Endodermal cell (in vitro differentiated cells): Measurements from ENCODE around the gene PJA2. TPM values are rescaled to one million over a fixed set of nuclear protein-coding genes. Genes with fewer than 3 reads are reported as not detected.

Source experiments
- DNase-seq: peaks from one replicate; pipeline ENCODE4 v3.0.0-alpha.2; 2017
- H3K27ac ChIP-seq: 2 replicates; pipeline ENCODE4 v1.5.1; 2013; ENCODE audit warnings: mild to moderate bottlenecking, low read depth, low read length, moderate library complexity
- H3K27me3 ChIP-seq: 2 replicates; pipeline ENCODE4 v1.6.1; 2013; ENCODE audit warnings: mild to moderate bottlenecking, low read length, moderate library complexity; ENCODE audit not compliant: insufficient read depth, control insufficient read depth, poor library complexity, severe bottlenecking
- H3K36me3 ChIP-seq: 2 replicates; pipeline ENCODE4 v1.7.0; 2013; ENCODE audit warnings: mild to moderate bottlenecking, low read length, moderate library complexity; ENCODE audit not compliant: control insufficient read depth, insufficient read depth
- H3K4me1 ChIP-seq: one replicate; pipeline ENCODE4 v1.7.0; 2013; ENCODE audit warnings: low read length; ENCODE audit not compliant: control insufficient read depth, insufficient read depth
- H3K4me3 ChIP-seq: 2 replicates; pipeline ENCODE4 v1.5.1; 2013; ENCODE audit warnings: mild to moderate bottlenecking, low read length, moderate library complexity
- H3K9ac ChIP-seq: 2 replicates; pipeline ENCODE4 v1.6.1; 2013; ENCODE audit warnings: mild to moderate bottlenecking, low read length, moderate library complexity; ENCODE audit not compliant: poor library complexity, severe bottlenecking; ENCODE audit errors: extremely low read depth
- H3K9me3 ChIP-seq: 2 replicates; pipeline ENCODE4 v1.6.1; 2013; ENCODE audit warnings: mild to moderate bottlenecking, low read length, moderate library complexity; ENCODE audit not compliant: control insufficient read depth
- H3K27ac Mint-ChIP-seq: 2 replicates; pipeline ENCODE4 v1.8.0; 2020; ENCODE audit warnings: mixed read lengths
- H3K27me3 Mint-ChIP-seq: 2 replicates; pipeline ENCODE4 v1.8.0; 2021; ENCODE audit warnings: mild to moderate bottlenecking, mixed read lengths; ENCODE audit not compliant: insufficient read depth
- H3K36me3 Mint-ChIP-seq: 2 replicates; pipeline ENCODE4 v1.8.0; 2020; ENCODE audit warnings: low read depth, mixed read lengths
- H3K4me1 Mint-ChIP-seq: 2 replicates; pipeline ENCODE4 v1.8.0; 2020; ENCODE audit warnings: mixed read lengths
- H3K4me3 Mint-ChIP-seq: 2 replicates; pipeline ENCODE4 v1.8.0; 2020; ENCODE audit warnings: mild to moderate bottlenecking, moderate library complexity, mixed read lengths
- H3K9me3 Mint-ChIP-seq: 2 replicates; pipeline ENCODE4 v1.8.0; 2020; ENCODE audit warnings: mild to moderate bottlenecking, mixed read lengths
- CTCF ChIP-seq: fragments of 200-600 bp; sonication (generic); conservative IDR thresholded peaks from 2 replicates; pipeline ENCODE4 v1.5.0; 2021; ENCODE audit warnings: antibody characterized with exemption, mild to moderate bottlenecking
- WGBS, 2 experiments: methylation state at CpG; one replicate each; pipeline versions ENCODE4 v1.1.5 to v1.1.7; 2013; ENCODE audit warnings: missing lambda C conversion rate in 2 of 2, mixed read lengths in 1 of 2; ENCODE audit not compliant: insufficient coverage in 1 of 2, insufficient read length in 1 of 2; 5-methylcytosine and 5-hydroxymethylcytosine counted together
- total RNA-seq, 2 donors: library from RNA; stranded (reverse); fragmentation: NEBNext Ultra II Directional in 1 of 2; extraction: Animal tissue kit (Norgen Biotek cat#: 25700) in 1 of 2; gene quantifications; 2 replicates in 1 of 2; 3 replicates in 1 of 2; pipeline ENCODE4 v1.2.1, GENCODE V29; 2021

Gene PJA2
- total RNA-seq, 2 donors from 2014 or later = 61.9 to 64.7 TPM

DNA sequence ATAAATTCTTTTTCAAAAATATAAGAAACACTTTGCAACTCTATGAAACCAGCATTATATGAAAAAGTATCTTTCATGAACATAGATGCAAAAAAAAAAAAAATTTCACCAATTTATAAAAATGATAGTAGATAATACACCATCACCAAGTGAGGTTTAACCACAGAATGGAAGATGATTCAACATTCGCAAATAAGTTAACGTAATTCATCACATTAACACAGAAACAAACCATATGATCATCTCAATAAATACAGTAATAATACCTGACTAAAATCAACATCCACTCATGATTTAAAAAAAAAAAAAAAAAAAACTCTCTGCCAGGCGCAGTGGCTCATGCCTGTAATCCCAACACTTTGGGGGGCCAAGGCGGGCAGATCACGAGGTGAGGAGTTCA, 6.3 kb downstream of the PJA2 start:
- Histone ChIP-seq H3K4me3 (no peak overlapping the region), H3K27ac (no peak overlapping the region), H3K27me3 (no peaks in the 10 kb centered on the region), H3K4me1 (no peaks in the 10 kb centered on the region), H3K36me3 (peaks cover 18% of the 10 kb centered on the region), H3K9ac (no peak overlapping the region), H3K9me3 (peaks cover 14% of the 10 kb centered on the region)
- H3K9me3 Mint-ChIP-seq = peaks cover 5% of the 10 kb centered on the region
- no peak for DNase-seq
- TF ChIP-seq CTCF = no peak
- H3K27ac Mint-ChIP-seq = no peak overlapping the region
- no peaks in the 10 kb centered on the region for H3K27me3 Mint-ChIP-seq
- peaks cover 21% of the 10 kb centered on the region for H3K4me1 Mint-ChIP-seq
- no peak overlapping the region for H3K4me3 Mint-ChIP-seq
- WGBS, 2 experiments = 95% methylated on average over 5 of the region's 5 CpGs; no CpG with 5 or more reads in 1 of the 2 experiments
- H3K36me3 Mint-ChIP-seq = peaks cover 28% of the 10 kb centered on the region

- Histone ChIP-seq H3K27ac (no peak overlapping the region), H3K4me1 (no peaks in the 10 kb centered on the region), H3K9me3 (no peaks in the 10 kb centered on the region), H3K4me3 (no peak overlapping the region), H3K9ac (no peak overlapping the region), H3K27me3 (no peaks in the 10 kb centered on the region), H3K36me3 (peaks cover 4% of the 10 kb centered on the region)
- Mint-ChIP-seq H3K4me3 (no peak overlapping the region), H3K27me3 (no peaks in the 10 kb centered on the region), H3K9me3 (peaks cover 2% of the 10 kb centered on the region), H3K4me1 (peaks cover 7% of the 10 kb centered on the region), H3K36me3 (peaks cover 19% of the 10 kb centered on the region), H3K27ac (peak overlapping the region; percentile 69)
- 95% methylated on average over 6 of the region's 6 CpGs; no CpG with 5 or more reads in 1 of the 2 experiments for WGBS, 2 experiments
- TF ChIP-seq CTCF = no peak
- DNase-seq = no peak
These were observed 10.5 kb downstream of the PJA2 start for GRCh38 chr5:109399092-109399759.

GRCh38 chr5:109396965-109397364, 12.8 kb downstream of the PJA2 start:
- H3K4me3 ChIP-seq = no peak overlapping the region
- H3K36me3 ChIP-seq = no peaks in the 10 kb centered on the region
- WGBS, 2 experiments = 50% methylated on average over 2 of the region's 2 CpGs; no CpG with 5 or more reads in 1 of the 2 experiments
- Mint-ChIP-seq H3K27me3 (no peaks in the 10 kb centered on the region), H3K27ac (no peak overlapping the region), H3K9me3 (peaks cover 2% of the 10 kb centered on the region), H3K4me3 (no peak overlapping the region), H3K36me3 (peaks cover 17% of the 10 kb centered on the region), H3K4me1 (peaks cover 7% of the 10 kb centered on the region)
- no peaks in the 10 kb centered on the region for H3K4me1 ChIP-seq
- no peaks in the 10 kb centered on the region for H3K9me3 ChIP-seq
- TF ChIP-seq CTCF = no peak
- no peak overlapping the region for H3K9ac ChIP-seq
- no peaks in the 10 kb centered on the region for H3K27me3 ChIP-seq
- no peak for DNase-seq
- H3K27ac ChIP-seq = no peak overlapping the region
